Measurements from ENCODE around the gene WSCD2.

GRCh38 chr12:108284163-108284562, 155.1 kb downstream of the WSCD2 start:
- TF ChIP-seq POLR2AphosphoS5 (IDR thresholded peaks at IDR 0.05; ENCODE audit: borderline replicate concordance, low read depth, low read length) (no peak), EZH2 (IDR thresholded peaks at IDR 0.05) (no peak)
